ENCODE data around the gene ADH4.
"Not testable (repeated sequence)": the region's sequence is repeated elsewhere in the genome, so short reads cannot be mapped to it uniquely, and the experiment has no call there.

ADH4 gene

DNA sequence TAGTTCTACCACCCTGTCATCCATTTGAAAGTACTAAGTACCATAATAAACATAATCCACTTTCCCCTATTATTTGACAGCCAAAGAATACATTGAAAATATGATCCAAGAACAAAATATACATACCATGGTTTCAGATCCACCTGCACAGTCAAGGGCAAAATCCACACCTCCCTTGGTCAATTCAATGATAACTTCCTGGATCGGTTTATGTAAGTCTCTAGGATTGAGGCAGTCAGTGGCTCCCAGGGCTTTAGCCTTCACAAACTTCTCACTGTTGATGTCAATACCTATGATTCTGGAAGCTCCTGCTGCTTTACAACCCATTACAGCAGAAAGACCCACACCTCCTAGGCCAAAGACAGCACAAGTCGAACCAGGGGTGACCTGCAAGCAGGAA, 12.7 kb downstream of the ADH4 start:
- DNase-seq, result no peak

DNA sequence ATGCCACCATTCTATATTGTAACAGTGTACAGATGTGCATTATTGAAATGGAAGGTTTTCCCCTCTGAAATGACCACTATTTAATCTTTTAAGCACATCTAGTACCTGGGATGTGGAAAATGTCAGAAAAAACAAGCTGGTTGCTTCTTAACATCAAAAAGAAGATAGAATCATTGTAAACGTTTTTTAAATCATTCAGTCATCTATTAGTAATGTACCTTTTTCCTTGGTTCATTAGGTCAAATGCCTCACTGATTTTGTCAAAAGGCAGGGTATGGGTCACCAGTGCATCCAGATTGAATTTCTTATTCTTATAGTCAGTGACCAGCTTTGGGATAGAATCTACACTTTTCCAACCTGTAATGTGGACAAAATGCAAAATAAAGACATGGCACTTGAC, 17.7 kb downstream of the ADH4 start:
- DNase-seq, result no peak

DNA sequence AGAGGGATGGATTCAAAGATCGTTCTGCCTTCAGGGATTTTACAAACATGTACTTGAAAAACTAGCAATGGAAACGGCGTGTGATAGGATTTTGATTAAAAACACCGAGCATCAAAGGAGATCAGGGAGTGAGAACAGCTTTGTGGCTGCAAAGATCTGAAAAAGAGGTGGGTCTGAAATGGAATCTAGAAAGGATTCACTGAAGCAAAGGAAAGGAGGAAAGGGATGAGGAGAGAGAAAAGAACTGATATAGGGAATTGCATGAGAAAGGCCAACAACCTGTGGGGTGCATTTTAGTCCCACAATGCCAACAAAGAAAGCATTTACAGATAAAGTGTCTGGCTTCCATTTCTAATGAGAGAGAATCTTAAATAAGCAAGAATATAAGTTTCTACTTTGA, 23.1 kb downstream of the ADH4 start:
- no peak for DNase-seq

DNA sequence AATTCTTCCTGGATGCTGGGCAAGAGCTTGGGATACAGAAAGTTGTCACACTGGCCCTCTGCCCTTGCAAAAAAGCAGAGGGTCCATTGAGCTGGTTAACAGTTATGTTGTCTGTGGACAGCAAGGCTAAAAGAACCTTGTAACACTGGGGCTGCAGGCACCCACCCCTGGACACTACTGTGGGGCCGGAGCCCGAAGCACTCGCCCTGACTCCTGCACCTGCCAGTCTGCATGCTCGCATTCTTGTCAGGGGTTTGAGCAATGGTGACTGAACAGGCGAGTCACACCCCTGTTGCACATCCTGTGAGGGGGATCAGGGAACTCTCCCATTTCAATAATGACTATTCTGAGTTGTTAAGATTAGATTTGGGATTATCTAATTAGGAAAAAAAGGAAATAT, 23.6 kb downstream of the ADH4 start:
- no peak for DNase-seq

DNA sequence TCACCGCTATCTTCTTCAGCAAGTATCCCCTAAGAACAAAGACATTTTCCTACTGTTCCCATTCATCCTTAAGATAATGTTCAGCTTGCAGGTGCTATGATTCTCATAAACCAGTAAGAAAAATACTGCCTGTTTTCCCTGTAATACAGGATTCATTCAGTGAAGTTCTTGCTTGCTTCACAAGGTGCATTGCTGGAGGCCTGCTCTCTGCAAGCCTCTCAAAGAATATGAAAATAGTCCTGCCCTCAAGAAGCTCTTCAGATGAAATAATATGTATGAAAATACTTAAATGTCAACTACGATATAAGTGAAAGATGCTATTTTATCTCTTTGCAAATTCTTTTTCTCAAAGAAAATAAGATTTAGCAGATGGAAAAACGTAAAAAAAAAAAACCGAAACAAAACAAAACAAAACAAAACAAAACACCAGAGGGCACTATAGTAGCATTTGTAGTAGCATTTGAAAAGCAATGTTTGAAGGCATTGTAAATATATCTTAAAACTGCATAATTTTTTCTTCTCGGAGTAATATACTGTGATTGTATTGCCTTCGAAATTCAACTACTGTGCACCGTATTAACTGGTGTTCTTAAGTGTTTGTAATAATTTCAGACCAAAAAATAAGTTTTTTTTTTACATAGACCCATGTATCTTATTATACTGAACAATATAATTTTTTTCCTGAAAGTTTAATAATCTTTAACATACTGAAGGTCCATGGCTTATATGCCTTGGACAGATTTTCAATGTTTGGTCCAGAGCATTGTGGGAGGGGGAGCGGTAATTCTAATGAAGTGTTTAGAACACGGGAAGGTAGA, 26.0 kb downstream of the ADH4 start:
- DNase-seq, result peak in 2 of 4 experiments; percentile 25 to 52

DNA sequence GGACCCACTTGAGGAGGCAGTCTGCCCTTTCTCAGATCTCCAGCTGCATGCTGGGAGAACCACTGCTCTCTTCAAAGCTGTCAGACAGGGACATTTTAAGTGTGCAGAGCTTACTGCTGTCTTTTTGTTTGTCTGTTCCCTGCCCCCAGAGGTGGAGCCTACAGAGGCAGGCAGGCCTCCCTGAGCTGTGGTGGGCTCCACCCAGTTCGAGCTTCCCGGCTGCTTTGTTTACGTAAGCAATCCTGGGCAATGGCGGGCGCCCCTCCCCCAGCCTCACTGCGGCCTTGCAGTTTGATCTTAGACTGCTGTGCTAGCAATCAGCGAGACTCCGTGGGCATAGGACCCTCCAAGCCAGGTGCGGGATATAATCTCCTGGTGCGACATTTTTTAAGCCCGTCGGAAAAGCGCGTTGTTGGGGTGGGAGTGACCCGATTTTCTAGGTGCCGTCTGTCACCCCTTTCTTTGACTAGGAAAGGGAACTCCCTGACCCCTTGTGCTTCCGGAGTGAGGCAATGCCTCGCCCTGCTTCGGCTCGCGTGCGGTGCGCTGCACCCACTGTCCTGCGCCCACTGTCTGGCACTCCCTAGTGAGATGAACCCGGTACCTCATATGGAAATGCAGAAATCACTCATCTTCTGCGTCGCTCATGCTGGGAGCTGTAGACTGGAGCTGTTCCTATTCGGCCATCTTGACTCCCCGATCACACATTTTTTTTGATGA, 26.8 kb downstream of the ADH4 start:
- not testable (repeated sequence) for DNase-seq

DNA sequence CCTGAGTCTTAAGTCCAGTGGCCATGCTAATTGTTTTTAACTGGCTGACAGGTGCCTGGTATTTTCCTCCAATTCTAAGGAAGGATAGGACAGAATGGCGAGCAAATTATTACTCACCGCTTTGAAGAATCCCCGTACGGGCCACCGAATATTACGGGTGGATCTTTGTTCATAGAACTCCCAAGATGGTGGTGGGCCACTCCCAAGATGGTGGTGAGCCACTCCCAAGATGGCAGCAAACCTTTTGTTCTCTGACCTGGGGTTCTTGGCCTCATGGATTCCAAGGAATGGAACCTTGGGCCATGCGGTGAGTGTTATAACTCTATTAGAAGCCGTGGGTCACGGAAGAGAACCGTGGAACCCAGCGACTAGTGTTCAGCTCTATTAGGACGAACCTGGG, 34.8 kb downstream of the ADH4 start:
- not testable (repeated sequence) for DNase-seq

DNA sequence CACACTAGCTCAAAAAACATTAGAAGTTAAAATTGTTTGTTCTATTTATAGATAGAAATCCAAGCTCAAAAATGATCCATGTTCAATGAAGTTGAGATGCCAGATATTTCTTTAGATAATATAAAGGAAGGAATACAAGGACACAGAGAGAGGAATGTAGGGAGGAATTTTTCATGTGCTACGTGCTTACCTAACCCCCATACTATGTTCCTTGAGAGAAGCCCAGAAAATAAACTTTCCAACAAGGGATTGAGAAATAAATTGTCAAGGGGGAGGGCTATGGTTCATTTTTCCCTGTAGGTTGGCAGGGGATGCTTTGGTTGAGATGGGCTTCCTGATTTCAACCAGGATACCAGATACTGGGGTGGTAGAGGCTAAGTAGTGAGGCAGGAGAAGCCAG, 39.9 kb downstream of the ADH4 start:
- DNase-seq, result no peak

DNA sequence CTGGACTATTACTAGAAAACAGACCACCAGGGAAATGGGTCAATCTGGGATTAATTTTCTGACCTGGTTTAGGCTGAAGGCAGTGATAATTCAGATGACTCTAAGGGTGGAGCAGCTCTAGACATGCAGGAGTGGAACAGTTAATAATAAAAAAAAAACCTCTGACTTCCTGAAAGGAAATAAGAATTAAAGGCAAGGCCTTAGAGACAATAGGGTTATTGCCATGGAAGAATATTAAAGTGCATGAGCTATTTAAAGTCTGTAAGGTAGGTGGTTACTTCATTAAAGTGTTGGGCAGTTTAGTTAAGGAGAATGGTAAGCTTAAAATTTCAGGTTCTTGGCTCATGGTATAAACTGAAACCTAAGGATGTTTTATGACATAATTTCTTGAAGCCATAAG, 40.9 kb downstream of the ADH4 start:
- no peak for DNase-seq

DNA sequence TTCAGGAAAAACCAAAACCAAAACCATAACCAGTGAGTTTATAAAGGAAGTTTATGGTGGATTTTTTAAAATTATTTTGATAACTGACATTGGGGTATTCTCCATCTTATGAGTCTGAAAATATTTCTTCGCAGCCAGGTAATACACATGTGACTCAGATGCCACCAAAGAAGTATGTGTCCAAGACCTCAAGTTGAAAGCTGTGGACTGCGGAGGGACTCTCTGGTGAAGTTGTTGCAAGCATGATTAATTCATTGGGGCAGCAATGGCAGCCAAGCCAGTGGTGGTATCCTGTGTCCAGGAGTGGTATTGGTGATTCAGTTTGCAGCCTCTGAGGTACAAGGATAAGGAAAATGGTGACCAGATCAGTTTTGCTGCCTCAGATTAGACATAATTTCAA, 41.5 kb downstream of the ADH4 start:
- no peak for DNase-seq

DNA sequence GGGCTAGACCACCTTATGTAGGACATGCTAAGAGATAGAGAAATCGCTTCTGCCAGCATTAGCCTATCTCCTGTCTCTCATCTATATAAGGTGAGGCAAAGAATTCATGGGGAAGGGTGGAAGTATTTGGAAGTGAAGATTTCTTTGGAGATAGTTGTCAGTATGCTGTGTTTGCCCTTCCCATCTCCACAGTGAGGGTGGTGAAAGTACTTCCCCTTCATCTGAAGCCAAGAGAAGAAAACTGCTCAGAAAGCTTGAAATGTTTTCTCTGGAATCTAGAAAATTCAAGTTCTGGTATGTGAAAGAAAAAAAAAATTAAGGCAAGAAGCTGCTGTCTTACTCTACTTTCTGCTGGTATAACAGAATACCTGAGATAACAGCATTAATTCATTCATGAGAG, 43.2 kb downstream of the ADH4 start:
- no peak for DNase-seq

DNA sequence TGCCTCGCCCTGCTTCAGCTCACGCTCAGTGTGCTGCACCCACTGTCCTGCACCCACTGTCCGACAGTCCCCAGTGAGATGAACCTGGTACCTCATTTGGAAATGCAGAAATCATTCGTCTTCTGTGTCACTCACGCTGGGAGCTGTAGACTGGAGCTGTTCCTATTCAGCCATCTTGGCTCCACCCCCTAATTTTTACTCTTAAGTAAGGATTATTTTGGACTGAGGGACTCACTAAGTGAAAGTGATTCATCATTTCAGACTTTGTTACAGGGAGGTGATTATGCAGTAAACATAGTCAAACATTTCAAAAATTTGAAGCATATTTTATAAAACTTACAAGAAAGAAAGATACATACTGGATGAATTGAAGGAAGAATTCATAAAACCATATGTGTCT, 44.3 kb downstream of the ADH4 start:
- DNase-seq, result not testable (repeated sequence)

DNA sequence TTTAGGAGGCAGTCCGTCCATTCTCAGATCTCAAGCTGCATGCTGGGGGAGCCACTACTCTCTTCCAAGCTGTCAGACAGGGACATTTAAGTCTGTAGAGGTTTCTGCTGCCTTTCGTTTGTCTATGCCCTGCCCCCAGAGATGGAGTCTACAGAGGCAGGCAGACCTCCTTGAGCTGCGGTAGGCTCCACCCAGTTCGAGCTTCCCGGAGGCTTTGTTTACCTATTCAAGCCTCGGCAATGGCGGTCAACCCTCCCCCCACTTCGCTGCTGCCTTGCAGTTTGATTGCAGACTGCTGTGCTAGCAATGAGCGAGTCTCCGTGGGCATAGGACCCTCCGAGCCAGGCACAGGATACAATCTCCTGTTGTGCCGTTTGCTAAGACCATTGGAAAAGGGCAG, 44.8 kb downstream of the ADH4 start:
- no peak for DNase-seq

DNA sequence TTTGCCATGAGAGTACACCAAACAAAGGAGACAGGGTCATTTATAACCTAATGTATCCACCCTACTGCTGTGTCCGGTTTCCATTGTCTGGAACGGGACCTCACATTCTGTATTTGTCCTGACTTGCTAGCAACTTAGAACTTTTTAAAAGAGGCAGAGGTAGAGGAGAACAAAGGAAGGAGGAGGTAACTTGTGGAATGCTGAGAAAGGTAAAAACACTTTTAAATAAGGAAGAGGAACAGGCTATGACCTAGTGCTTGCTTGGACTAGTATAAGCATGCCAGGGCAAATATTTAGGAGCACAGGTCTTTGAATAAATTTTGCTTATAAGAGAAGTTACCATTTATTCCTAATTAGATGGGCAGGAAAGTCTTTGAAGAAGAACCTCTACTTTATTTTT, 52.3 kb downstream of the ADH4 start:
- not testable (repeated sequence) for DNase-seq

DNA sequence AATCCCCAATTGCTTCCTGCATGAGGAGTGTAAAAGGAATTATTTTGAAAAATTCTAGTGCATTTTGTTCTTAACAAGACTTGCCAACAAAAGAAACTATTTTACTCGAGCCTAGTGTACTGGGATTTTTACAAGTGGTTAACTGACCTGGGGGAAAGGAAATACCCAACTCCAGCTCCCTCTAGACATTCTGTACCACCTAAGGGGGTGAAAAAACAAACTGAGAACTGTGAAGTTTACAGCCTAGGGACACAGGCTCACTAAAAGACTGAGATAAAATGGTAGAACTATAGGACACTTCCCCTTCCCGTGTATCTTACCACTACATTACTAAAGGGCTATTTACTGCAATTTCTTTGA, 52.9 kb downstream of the ADH4 start:
- DNase-seq, result no peak

DNA sequence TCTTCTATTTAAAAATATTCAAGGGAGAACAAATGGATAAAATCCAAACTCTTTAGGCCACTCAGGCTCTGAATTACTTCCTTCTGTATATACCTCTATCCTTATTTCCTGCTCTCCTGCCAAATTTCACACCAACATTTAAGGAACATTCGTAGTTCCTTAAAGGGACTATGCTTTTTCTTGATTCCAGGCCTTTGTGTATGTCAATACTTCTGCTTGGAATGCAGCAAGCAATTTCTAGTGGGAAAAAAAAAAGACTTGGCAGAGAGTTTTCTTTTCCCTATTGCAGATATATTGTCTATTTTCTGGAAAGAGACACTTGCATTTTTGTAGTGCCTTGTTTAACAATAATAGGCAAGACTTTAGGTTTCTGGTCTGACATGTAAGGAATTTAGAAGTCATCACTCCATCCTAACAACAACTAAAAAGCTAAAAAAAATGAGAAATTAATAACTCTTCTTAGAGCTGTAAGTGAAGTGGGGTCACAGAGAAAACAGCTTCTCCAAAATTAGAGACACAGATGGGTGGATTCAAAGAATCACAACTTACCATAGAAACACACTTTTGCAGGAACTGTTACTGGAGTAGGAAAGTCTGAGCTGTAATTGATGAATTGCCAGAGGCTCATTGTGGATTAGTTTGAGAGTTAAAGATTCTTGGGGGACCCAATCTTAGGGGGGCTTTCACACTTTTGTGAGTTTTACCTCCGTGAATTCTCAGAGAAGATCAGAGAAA, 53.4 kb downstream of the ADH4 start:
- DNase-seq, result peak in 1 of 4 experiments; percentile 4

DNA sequence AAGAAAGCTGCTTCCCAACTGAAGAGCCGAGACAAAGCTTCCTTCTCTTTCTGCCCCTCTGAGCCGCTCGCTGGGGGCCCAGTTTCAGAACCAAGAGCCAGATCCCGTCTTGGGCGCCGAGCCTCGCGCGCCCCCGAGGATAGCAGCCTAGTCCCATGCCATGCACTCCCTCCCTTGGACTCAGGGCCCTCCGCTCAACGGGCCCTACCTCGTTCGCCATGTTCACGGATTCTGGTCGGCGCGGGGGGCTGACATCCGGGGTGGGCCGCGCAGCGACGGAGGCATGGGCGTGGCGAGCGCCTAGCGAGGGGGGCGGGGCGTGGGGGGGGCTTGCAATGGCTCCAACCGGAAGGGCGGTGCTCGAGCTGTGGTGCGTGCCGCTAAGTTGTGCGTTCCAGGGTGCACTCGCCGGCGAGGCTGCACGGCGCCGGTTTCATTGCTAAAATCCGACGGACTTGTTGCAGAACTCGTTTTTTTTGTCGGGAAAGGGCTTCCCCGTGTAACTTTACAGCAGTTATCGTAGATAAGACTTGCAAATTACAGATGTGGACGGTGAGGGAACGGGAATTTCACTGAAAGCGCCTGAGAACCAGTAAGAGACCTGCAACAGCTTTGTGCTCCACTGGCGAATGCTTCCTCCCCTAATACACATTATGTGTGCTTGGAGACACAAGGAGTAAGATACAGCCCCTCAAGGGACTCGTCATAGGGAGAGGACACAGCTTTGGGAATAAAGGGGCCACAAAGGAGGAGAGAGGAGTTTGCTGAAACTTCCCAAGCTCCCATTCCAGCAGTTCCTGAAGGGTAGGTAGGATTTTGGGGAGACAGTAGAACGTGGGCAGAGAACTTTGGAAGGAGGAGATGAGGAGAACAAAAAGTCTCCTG, 55.4 kb downstream of the ADH4 start, which contains the start of gene ADH5:
ADH5 (minus strand) TSS at position 308 of the 885 bp plus-strand sequence; CDS start at position 220, 88 bp downstream.
- peak; percentile 86 to 96 (median 90) for DNase-seq

DNA sequence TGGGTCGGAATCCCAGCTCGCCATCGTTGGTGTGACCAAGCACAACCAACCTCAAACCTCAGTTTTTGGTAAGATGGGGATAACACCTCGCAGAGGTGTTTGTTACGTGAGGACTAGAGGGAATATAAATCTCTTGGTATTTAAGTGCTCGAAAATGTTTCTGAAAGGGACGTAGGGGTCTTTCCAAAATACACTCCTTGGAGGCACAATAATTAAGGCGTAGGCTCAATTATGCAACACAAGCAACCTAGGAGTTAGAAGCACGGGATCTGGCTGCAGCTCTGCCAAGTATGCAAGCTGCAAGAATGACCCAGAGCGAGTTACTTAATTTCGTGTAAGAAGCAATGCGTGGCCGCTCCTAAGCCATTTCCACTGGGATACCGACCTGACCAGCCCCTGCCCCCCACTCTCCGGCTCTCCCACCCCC, 56.1 kb downstream of the ADH4 start:
- peak; percentile 69 to 87 (median 81) for DNase-seq

DNA sequence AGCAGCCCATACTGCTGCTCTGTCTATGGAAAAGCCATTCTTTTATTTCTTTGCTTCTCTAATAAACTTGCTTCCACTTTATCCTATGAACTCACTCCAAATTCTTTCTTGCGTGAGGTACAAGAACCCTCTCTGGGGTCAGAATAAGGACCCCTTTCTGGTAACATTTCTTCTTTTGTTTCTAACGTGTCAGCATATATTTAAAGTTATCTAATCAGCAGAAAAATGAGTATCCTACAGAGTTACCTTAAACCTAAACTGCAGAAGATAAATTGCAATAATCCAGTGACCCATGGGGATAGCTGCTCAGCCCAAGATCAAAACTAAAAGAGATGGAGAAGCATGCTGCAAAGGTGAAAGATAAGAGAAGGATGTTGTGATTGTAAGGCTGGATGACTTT, 59.5 kb downstream of the ADH4 start:
- no peak for DNase-seq

DNA sequence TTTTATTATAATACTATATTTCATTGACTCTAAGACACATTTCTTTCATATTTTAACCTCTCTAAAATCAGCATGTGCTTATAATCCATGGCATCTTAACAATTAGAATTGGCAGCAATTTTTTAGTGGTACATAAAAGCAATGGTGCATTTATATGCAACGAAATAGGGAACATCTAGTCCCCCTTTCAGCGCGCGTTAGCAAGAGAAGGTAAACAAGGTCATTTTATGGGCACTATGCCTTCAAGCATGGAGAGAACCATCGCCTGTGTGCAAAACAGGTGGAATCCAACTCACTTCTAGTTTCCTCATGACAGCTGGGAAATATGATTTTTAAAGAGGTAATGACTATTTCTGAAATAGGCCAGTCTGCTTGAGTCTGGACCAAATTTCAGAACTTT, 61.9 kb downstream of the ADH4 start:
- DNase-seq, result no peak

DNA sequence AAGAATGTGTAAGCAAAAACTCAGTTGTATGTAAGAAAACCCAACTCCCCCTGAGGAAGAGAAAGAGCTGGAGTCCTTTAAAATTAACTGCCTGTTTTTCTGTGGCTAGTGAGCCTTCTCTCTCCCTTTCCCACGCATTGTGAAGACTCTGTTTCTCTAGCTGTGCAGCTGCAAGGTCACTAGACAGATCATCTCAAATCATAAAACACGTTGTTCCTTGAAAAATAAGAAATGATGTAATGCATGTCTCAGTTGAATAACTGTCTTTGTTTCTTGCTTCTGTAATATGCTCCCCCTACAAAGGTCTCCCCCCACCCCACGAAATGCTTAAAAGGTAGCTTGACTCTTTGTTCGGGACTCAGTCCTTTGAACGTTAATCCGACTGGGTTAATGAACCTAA, 63.2 kb downstream of the ADH4 start:
- DNase-seq, result not testable (repeated sequence)

DNA sequence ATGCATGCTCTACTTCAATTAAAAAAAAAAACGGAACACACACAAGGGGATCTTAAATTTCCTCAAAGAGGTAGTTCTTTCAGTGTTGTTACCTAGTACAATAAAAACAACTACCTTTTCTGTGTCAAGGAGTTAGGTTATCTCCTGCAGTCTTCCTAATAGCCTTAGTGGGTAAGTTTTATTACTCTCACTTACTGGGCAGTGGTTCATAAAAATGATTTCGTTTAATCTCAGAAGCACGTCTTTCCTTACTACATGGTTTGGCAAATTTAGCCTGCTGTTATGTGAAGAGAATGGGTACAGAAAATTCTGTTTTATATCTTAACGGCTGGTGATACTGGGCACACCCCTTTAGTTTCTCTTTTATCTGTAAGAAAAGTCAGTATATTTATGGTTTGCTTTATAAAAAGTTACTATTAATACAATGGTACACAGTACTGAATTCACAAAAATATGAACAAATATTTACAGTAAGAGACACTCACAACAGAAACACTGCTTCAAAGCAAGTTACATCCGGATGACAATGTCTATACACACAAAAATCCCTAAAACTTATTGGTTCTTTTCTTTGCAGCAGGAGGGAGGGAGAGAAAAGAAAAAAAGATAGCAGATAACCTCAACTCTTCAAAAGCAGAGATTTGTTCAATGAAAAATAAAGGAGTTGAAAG, 64.3 kb downstream of the ADH4 start:
- no peak for DNase-seq
